Measurements from ENCODE around the gene CCDC187. TPM values are rescaled to one million over a fixed set of nuclear protein-coding genes. Genes with fewer than 3 reads are reported as not detected.

The CCDC187 gene
- total RNA-seq, 2 donors from 2014 or later = 1.3 to 2.3 TPM

DNA sequence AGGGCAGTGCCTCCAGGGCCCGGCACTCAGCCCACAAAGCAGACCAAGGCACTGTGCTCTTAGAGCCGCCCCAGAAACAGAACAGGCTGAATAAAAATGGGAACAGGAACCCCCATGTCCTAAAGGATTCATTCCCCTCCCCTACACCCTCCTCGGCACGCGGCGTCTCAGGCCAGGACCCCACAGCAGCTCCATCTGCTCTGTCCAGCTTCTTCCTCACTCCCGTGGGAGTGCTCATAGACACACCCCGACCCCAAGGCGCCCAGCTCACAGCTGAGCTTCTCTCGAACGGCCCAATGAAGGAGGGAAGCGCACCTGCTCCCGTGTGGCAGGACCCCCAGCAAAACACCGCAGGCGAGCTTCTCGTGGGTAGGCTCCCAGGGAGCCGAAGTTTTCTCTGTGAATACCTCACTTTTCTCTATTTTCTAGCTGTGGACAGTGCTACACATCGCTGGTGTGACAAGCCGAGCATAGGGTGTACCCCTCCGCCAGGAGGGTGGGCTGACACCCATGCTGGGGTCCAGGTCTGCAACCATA lies 42.9 kb downstream of the CCDC187 start:
- intact Hi-C loops (cut with DNase I) = no loop called here
- H3K9me3 ChIP-seq = no peaks in the 10 kb centered on the region
- WGBS, 2 donors = 86 to 88% methylated on average over 18 to 20 of the region's 20 CpGs
- no peaks in the 10 kb centered on the region for H3K36me3 ChIP-seq (replicated peaks in 1 of 2; ENCODE audit: insufficient read depth in 1 of 2, low read depth in 2 of 2)
- no peak overlapping the region for H3K27ac ChIP-seq
- TF ChIP-seq CTCF (IDR thresholded peaks at IDR 0.05) (no peak), POLR2A (IDR thresholded peaks at IDR 0.05) (no peak)
- H3K4me1 ChIP-seq = no peaks in the 10 kb centered on the region
- ATAC-seq = no peak
- DNase-seq = no peak
- no peaks in the 10 kb centered on the region for H3K27me3 ChIP-seq
- no peak overlapping the region for H3K4me3 ChIP-seq

- 92 to 96% methylated on average over 4 to 9 of the region's 10 CpGs for WGBS, 2 donors
- Histone ChIP-seq H3K4me1 (peaks cover 2% of the 10 kb centered on the region), H3K27me3 (no peaks in the 10 kb centered on the region), H3K36me3 (replicated peaks in 1 of 2; ENCODE audit: insufficient read depth in 1 of 2, low read depth in 2 of 2) (no peaks in the 10 kb centered on the region), H3K27ac (no peak overlapping the region), H3K9me3 (no peaks in the 10 kb centered on the region), H3K4me3 (no peak overlapping the region)
- TF ChIP-seq CTCF (IDR thresholded peaks at IDR 0.05) (no peak), POLR2A (IDR thresholded peaks at IDR 0.05) (no peak)
- ATAC-seq (no peak), DNase-seq (no peak)
- intact Hi-C loops (cut with DNase I) = no loop called here
Measured at GRCh38 chr9:136260521-136260920, 43.4 kb downstream of the CCDC187 start.

GRCh38 chr9:136259836-136260235 lies 44.1 kb downstream of the CCDC187 start:
- no peak for ATAC-seq
- no peak for TF ChIP-seq POLR2A (IDR thresholded peaks at IDR 0.05)
- no peak for TF ChIP-seq CTCF (IDR thresholded peaks at IDR 0.05)
- H3K4me3 ChIP-seq = no peak overlapping the region
- H3K27ac ChIP-seq = no peak overlapping the region
- H3K9me3 ChIP-seq = no peaks in the 10 kb centered on the region
- no peak for DNase-seq
- H3K27me3 ChIP-seq = no peaks in the 10 kb centered on the region
- no peaks in the 10 kb centered on the region for H3K36me3 ChIP-seq (replicated peaks in 1 of 2; ENCODE audit: insufficient read depth in 1 of 2, low read depth in 2 of 2)
- WGBS, 2 donors = 91% methylated on average over 16 of the region's 17 CpGs; no CpG with 5 or more reads in 1 of the 2 donors
- intact Hi-C loops (cut with DNase I) = no loop called here
- H3K4me1 ChIP-seq = peaks cover 9% of the 10 kb centered on the region

DNA sequence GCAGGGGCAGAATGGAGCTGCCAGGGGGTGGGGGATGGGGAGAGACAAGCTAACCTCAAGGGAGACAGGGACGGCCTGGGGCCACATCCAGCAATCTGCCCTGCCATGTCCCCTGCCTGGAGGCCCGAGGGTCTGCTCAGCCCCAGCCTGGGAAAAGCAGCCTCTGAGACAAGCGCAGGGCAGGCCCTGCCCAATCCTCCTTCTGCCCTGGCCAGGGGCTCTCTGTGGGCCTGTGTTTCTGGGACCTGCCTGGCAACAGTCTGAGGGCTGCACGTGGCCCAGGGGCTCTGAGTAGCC lies 44.4 kb downstream of the CCDC187 start:
- WGBS, 2 donors = 69 to 81% methylated on average over 2 to 4 of the region's 4 CpGs
- Histone ChIP-seq H3K9me3 (no peaks in the 10 kb centered on the region), H3K27me3 (no peaks in the 10 kb centered on the region), H3K36me3 (replicated peaks in 1 of 2; ENCODE audit: insufficient read depth in 1 of 2, low read depth in 2 of 2) (no peaks in the 10 kb centered on the region), H3K4me3 (no peak overlapping the region), H3K27ac (no peak overlapping the region), H3K4me1 (peaks cover 13% of the 10 kb centered on the region)
- ATAC-seq (no peak), DNase-seq (no peak)
- intact Hi-C loops (cut with DNase I) = no loop called here
- no peak for TF ChIP-seq CTCF (IDR thresholded peaks at IDR 0.05)
- TF ChIP-seq POLR2A (IDR thresholded peaks at IDR 0.05) = no peak

DNA sequence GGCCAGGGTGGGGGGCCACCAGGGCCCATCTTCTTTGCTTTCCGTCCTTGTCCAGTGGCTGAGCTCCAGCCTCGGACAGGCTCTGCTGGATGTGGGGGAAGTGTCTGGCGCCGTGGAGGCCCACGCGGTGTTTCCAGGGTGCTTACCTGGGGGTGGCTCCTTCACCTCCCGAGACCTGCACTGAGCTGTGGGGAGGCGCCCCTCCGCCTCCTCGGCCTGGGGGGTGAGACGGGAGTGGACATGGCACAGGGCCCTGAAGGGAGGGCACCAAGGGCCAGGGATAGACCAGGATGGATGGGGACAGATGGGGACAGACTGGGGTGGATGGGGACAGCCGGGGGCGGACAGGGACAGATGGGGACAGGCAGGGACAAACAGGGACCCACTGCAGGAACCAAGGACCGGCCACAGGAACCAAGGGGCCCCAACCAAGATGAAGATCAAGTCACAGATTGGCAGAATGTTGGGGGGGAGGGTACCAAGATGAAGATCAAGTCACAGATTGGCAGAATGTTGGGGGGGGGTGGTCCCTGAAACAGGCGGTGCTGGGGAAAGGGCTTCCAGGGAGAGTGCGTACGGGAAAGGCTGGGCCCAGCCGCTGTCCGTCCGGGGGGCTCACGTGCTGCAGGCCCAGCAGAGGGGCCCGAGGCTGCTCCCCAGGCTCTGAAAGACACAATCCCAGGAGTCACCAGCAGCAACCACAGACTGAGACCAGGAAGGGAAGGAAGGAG lies 44.9 kb downstream of the CCDC187 start:
- TF ChIP-seq CTCF (IDR thresholded peaks at IDR 0.05) (no peak), POLR2A (IDR thresholded peaks at IDR 0.05) (no peak)
- DNase-seq = no peak
- Histone ChIP-seq H3K27me3 (no peaks in the 10 kb centered on the region), H3K4me3 (no peak overlapping the region), H3K36me3 (replicated peaks in 1 of 2; ENCODE audit: insufficient read depth in 1 of 2, low read depth in 2 of 2) (no peaks in the 10 kb centered on the region), H3K4me1 (peaks cover 16% of the 10 kb centered on the region), H3K27ac (no peak overlapping the region), H3K9me3 (no peaks in the 10 kb centered on the region)
- no peak for ATAC-seq
- intact Hi-C loops (cut with DNase I) = no loop called here
- 88 to 90% methylated on average over 17 to 21 of the region's 22 CpGs for WGBS, 2 donors

All from body of pancreas (tissue), 4 donors.